Measurements from ENCODE around the gene EPN3.

Gene EPN3

DNA sequence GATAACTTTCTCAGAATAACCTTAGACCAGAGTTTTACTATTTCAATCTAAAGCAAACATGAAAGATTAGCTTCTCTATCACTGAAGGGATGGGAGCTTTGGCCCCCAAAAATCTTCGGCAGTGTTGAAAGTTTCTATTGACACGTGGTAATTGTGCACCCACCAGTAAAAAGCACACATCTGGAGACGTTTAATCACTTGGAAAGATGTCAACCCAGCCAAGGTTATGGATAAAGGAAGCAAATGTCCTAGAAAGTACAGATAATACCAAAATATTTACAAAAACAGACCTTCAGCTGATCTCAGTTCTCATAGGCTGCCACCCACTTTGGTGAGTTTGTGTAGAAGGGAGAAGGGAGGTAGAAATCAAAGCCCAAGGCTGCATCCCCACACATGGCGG lies 19.0 kb upstream of the EPN3 start:
- DNase-seq: no peak

DNA sequence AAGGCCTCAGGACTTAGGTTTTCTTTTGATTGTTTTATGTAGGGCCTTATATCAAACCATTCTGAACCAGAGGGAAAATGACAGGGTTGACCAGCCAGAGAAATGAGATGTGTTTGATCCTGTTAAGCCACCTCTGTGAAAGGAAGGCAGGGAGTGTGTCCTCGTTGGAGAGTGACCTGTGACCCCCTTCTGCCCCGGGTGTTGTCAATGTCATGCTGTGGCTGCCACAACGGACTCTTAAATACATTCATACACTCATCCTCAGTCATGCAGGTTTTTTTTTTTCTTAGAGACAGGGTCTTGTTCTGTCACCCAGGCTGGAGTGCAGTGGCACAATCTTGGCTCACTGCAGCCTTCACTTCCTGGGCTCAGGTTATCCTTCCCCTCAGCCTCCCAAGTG lies 18.1 kb upstream of the EPN3 start:
- no peak for DNase-seq

DNA sequence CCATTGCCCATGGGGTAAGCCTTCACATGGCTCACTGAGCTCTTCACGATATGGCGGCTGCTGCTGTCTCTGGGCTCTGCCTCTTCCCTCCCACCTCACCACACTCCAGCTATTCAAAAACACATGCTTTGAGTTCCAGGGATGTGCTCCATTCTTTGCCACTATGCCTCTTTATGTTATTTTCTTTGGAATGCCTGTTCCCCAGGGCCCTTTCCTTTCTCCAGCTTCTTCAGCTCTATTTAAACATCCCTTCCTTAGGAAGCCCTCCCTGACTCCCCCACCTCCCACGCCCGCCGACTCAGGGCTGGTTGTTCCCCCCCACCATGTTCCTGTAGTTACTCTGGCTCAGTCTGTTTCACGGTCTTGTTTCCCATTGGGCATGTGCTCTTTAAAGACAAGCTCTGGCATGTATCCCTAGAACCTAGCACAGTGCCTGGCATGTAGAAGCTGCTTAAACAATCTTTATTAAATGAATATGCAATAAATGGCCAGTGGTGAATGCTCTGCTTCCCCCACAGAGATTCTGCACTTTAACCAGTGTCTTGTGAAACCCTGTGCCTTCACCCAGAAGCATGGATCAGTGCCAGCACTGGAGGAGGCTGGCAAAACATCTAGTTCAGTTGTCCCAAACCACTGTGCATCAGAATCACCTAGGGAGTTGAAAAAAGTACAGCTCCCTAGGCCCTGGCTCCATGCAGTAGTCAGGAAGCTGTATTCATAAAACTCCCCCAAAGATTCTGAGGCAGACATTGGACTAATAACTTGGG lies 17.4 kb upstream of the EPN3 start:
- DNase-seq: no peak

DNA sequence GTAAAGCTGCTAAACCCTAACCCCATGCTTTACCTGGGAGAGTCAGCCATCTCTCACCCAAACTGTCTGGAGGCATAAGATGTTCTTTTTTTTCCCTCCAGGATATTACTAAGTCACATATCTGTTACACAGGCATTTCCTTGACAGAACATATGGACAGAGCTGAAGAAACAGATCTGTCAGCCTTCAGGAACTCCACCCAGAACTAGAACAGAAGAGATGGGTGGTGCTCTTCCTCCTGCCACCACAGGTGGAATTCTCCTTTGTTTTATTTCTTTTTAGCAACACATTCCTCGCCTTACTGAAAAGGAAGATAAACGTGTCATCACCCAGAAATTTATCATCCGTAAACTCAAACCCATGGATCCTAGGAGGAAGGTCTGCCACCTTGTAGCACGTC lies 15.5 kb upstream of the EPN3 start:
- DNase-seq: no peak

DNA sequence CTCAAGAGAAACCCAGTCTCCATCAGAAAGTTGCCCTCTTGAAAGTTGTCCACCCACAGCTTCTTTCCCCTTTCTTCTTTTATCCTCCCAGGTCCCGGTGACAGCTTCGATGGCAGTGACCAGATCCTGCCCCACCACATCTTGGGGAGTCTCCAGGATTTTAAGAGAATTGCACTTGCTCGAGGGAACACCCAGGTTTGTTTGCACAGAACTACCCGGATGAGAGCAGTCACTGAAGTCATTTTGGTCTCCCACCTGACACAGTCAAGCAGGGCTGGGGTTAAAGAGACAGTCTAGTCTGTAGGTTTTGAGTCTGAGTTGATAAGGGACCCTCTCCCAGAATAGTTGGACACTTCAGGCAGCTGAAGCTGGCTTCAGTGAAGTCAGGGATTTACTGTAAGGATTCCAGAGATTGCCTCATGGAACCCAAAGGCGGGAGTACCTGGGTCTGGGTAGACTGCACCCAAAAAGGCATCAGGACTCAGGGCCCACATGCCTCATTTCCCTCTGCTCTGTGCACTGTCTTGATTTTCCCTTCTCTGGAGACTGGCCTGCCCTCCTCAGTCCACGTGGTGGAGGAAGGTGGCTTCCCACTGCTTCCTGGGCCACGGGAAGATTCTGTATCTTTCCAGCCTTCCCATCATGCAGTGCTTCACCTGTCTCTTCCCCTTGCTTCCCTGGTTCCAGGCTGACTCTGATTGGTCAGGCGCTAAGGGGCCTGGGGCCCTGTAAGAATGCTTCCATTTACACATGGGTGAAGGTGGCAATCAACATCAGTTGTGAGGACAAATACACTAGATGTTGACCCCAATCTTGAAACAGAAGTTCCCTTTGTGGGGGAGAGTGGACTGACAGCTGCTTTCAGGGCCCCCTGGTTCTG lies 14.8 kb upstream of the EPN3 start:
- no peak for DNase-seq

DNA sequence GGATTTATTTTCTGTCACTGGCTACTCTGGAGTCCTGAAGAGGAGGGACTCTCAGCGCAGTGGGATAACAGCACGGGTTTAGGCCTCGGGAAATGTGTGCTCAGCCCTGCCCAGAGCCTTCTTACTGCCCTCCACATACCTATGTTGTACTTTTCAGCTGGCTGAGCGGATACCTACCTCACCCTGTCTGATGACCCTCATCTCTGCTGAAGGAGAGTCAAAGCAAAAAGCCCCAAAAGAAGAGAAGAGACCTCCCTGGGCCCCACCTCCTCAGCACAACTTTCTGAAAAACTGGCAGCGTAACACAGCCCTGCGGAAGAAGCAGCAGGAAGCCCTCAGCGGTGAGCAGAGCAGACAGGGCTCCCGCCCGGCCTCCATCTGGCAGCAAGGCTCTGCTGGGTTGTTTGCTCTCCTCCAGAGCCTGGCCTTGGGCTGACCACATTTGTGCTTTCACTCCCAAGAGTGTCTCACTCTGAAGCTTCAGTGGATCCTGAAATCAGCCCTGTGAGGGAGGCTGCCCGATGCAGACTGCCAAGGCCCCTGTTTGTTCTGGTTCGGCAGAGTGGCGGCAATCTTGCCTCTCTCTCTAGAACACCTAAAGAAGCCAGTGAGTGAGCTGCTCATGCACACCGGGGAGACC lies 14.0 kb upstream of the EPN3 start:
- no peak for DNase-seq

DNA sequence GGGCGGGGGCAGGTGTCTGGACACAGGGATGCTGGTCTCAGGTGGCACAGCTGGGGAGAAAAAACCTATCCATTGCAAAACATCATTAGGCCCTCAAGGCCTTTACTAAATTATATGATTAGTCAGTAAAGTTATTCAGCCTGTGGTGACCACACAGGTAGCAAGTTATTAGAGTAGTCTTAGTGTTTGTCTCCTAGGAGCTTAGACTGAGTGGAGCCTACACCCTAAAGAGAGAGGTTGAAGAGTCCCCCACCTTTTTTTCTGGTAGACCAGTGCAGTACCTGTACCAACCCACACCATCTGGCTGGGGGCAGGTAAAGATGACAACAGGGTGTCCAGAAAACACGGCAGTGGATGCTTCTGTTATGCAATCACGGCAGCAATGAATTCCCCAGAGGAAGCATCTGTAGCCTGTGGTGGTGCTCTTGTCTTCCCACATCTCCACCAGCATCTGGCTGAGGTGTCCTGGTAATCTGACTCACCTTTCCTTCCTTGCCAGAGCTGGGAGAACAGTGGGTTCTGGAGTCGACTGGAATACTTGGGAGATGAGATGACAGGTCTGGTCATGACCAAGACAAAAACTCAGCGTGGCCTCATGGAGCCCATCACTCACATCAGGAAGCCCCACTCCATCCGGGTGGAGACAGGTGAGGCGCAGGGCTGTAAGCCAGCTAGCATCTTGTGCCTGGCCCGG lies 13.2 kb upstream of the EPN3 start:
- DNase-seq: no peak

DNA sequence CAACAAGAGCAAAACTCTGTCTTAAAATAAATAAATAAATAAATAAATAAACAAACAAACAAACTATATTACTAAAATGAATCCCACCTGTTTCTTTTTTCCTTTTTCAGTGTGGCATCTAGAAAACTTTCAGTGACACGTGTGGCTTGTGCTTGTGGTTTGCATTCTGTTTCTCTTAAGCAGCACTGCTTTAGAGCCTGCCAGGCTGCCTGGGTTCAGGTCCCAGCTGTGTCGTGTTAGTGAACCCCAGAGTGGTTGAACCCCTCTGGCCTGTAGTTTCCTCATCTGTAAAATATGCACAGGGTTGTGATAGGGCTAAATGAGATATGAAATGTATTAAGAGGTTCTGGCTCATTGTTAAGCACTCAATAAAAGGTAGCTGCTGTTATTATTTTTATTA lies 12.1 kb upstream of the EPN3 start:
- no peak for DNase-seq

DNA sequence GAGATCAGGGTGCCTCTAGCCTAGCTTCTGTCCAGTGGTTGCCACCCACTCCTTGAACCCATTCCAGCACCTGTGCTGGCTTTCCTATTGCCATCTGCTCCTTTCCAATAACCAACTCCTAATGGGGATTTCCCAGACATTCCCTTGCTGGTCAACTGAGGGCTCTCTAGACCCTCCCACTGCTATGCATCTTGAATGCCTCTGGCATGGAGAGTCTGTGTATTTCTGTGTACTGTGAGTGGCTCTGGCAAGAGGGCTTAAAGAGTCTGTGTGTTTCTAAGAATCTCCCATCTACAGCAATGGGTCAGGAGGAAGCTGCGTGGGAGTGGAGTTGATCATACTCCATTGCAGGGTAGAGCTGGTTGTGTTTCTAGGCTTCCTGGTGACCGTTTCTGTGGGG lies 11.0 kb upstream of the EPN3 start:
- DNase-seq: no peak

DNA sequence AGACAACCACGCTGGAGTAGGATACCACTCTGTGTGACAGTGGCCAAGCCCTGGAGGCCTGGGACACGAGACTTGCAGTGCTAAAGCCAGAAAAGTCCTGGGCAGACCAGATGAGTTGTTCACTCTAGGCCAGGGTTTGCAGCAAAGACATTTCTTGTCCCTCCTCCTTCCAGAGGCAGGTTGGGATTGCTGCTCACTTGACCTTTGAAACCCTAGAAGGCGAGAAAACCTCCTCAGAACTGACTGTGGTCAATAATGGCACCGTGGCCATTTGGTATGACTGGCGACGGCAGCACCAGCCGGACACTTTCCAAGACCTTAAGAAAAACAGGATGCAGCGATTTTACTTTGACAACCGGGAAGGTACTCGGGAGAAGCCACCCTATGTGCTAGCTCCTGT lies 9.8 kb upstream of the EPN3 start:
- no peak for DNase-seq

DNA sequence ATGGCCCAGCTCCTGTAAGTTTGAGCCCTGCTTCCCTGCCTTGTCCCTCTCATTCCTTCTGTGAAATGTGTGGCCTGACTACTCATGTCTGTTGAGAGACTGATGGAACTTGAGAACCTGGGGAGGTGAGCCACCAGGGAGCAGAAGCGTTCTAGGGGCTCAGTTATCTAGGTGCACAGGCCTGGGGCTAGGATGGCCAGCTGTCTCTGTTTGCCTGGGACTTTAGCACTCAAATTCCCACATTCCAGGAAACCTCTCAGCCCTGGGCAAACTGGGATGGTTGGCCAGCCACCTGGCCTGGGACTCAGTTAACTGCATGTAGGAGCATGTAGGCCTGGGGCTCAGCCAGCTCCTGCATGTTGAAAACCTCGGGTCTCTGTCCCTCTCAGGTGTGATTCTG lies 9.3 kb upstream of the EPN3 start:
- no peak for DNase-seq

DNA sequence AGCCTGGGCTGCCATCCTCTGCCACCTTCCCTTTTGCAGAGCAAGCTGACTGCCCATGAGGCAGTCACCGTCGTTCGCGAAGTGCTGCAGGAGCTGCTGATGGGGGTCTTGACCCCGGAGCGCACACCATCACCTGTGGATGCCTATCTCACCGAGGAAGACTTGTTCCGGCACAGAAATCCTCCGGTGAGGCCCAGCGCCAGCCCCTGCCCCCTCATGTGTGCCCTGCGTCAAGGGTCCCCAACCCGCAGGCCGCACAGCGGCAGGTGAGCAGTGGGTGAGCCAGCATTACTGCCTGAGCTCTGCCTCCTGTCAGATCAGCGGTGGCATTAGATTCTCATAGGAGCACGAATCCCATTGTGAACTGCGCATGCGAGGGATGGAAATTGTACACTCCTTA lies 7.7 kb upstream of the EPN3 start:
- DNase-seq: no peak

DNA sequence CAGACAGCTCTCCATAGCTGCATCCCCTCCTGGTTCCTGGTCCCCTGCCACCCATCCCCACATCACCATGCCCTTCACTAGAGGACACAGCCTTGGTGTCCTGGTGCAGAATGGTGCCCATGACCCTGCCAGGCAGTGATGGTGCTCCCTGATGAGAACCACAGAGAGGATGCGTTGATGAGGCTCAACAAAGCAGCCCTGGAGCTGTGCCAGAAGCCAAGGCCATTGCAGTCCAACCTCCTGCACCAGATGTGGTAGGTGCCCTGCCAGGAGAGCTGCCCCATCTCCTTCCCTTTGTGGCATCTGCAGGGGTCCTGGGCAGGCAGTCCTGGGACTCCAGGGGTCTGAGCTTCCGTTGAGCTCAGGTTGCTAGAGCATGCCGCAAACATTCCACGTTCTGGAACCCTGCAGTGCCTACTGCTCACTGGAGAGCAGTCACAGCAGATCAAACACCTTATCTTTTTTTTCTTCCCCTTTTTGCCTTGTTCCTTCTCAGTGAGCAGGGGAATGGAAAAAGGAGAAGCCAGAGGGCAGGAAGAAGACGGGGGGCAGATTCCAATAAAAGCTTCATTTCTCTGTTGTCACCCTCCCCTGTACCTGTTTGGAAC lies 5.3 kb upstream of the EPN3 start:
- no peak for DNase-seq

DNA sequence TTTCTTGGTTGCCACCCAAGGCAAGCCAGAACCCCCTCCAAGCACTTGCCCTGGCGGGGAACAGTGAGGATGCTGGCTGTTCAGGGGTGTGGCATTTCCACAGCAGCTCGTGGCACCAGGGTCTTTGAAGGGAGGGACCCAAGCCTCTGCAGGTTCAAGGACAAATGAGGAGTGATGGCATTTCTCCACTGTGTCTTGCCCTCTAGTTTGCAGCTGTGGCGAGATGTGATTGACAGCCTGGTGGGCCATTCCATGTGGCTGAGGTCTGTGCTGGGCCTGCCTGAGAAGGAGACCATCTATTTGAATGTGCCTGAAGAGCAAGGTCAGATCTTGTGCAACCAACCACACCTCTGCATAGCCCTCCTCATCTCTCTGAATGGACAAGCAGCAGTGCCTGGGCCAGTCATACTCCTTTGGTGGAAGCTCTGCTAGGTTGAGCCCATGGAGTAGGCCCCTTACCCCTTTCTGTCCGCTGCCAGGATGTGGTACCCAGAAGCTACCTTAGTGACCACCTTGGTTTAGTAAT lies 4.5 kb upstream of the EPN3 start:
- no peak for DNase-seq

DNA sequence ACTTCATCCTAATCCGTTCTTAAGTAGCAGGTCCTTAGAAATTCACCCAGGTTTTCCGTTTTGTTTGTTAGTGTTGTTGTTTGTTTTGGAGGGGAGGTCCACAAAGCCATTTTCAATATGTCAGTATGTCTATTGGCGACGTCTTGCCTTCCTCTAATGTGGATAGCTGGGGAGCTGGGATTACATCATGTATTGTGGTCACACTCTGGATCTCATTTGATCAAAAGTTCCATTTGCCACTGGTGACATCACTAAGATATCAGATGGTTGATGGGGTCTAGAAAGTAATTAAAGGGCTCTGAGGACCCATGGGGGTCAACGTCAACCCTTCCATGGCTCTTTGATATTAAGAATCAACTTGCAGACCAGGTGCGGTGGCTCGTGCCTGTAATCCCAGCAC lies 2.7 kb upstream of the EPN3 start:
- DNase-seq: no peak

DNA sequence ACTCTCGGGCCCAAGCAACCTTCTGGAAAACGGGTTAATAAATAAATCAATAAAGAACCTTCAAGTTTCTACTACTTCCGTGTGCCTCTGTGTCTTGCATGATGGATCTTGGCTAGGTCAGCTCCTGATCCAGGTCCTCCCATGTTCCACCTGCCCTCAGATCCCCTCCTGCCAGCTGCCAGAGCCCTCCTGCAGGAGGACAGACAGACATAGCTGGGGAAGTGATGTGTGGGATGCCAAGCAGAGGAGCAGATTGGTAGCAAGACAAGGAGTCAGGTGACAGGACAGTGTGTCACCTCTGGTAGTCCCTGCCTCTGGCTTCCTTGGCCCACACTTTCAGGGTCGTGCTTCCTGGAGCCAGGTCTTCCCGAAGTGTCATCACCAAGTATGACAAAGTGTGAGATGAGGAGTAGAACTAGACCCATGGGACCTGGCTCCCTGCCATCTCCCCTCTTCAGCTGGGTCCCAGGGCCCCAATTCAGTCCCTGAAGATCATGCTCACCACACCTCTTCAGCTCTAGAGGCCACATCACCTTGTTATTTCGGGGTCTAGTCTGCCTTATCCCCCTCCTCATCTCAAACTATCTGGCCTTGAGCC lies 1.0 kb upstream of the EPN3 start:
- DNase-seq: no peak

DNA sequence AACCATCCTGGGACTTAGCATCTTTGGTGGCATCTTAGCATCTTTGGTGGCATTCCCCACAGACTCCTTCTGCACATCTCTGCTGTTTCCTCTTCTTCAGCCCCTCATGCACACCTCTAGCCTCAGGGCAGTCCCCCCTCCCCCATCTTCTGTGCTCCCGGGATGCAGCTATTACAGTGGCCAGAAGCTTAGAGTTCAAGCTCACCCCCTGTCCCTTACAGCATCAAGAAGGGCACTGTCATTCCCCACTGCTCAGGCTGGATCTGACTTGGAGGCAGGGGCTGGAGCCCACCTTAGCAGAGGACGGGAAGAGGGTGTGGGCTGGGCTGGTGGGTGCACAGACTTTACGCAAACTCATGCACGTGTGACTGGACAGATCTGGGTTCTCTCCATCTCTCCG lies 650 bp downstream of the EPN3 start:
- DNase-seq: no peak

DNA sequence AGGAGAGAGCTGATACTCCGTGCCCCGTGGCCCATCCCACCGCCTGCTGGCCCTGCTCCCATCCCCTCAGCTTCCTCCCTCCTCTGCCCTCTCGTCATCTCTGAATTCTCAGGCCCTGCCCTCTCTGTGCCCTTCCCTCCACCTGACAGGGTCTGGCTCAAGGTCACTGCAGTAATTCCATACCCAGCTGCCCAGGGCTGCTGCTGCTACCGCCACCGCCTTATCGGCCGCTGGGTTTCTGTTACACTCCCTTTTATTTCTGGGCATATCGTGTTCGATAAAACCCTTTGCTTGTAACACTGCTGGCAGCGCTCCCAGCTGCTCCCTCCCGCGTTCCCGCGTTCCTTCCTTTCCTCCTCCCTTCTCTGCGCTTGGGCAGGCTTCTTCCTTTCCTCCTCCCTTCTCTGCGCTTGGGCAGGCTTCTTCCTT lies 1.2 kb downstream of the EPN3 start:
- DNase-seq: no peak

DNA sequence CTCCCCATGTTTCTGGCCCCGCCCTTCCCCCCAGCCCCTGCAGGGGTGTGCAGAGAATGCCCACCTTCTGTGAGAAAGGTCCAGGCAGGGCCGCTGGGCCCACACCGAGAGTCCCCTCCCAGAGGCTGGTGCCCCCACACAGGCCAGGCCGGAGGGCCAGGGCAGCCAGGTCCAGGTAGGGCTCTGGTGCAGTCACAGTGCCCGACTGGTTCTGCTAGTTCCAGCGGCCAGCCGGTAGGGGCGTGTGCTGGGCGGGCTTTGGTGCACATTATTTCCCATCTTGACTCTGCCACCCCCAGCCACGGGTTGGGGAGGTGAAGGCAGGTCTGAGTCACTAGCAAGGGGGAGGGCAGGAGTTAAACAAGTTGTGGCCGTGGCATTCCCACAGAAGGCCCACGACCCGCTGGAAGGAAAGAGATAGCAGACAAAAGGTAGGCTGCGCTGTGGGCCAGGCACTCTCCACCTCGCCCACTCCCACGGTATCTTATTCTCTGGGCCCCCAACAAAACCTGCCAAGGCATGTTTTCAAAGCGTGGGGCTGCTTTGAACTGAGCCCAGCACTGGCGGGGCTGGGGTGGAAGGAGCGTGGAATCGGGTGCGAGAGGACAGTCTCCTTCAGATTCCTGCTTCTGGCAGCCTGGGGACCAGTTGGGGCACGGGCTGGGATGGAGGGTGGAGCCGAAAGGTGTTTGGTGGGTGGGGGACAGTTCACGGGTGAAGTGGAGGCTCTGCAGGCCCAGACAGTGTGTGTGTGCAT lies 1.9 kb downstream of the EPN3 start:
- DNase-seq: no peak

DNA sequence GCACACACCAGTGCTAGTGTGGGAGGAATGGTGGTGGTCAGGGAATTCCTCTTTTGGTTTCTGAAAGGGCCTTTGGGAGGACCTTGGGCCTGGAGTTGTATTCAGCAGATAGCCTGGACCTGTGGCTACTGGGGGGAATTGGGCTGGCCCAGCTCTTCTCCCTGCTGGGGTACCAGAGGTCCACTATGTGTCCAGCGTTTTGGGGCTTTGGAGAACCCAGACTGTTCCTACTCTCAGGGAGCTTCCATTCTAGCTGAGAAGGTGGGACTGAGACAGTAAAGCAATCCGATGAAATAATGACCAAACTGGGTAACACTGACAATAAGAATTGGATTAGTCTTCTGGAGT lies 2.4 kb downstream of the EPN3 start:
- DNase-seq: no peak

DNA sequence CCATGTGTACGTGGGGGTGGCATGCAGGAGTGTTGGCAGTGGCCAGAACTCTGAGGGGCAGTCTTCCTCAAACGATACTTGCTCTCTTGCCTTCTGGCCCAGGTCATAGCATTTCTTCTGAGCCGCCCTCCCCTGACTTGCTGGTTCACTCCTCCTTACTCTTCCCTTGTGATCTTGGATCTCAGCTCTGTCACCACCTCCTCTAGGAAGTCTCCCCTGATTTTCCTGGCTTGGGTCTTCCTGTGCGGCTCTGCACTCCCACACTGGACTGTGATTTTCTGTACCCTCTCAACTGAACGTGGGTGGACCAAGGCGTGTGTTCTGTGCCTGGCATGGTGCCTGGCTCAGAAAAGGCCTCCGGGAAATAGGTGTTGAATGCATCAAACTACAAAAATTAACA lies 2.9 kb downstream of the EPN3 start:
- DNase-seq: no peak
